ENCODE measurements around the gene VGLL4.
"Not testable (repeated sequence)": the region's sequence is repeated elsewhere in the genome, so short reads cannot be mapped to it uniquely, and the experiment has no call there.

VGLL4 gene

GRCh38 chr3:11643605-11644087 is at the start of gene VGLL4:
Gene VGLL4, minus strand, starts transcription at chr3:11643915. Its CDS starts 397 bp downstream, at chr3:11643518.
- DNase-seq (ENCODE audit: low read depth in 3 of 3) = peak; percentile 39 to 77 (median 55)

- DNase-seq (ENCODE audit: low read depth in 3 of 3) = no peak
Measured at GRCh38 chr3:11692532-11692813, 48.8 kb upstream of the VGLL4 start.

GRCh38 chr3:11691767-11692531 is 48.2 kb upstream of the VGLL4 start:
- no peak for DNase-seq (ENCODE audit: low read depth in 3 of 3)

GRCh38 chr3:11690863-11691766 is 47.4 kb upstream of the VGLL4 start:
- no peak for DNase-seq (ENCODE audit: low read depth in 3 of 3)

GRCh38 chr3:11689749-11690148 is 46.0 kb upstream of the VGLL4 start:
- DNase-seq (ENCODE audit: low read depth in 3 of 3) = no peak

- DNase-seq (ENCODE audit: low read depth in 3 of 3) = not testable (repeated sequence)
Measured at GRCh38 chr3:11684980-11685379, 41.3 kb upstream of the VGLL4 start.

- no peak for DNase-seq (ENCODE audit: low read depth in 3 of 3)
Measured at GRCh38 chr3:11680509-11680908, 36.8 kb upstream of the VGLL4 start.

- no peak for DNase-seq (ENCODE audit: low read depth in 3 of 3)
Measured at GRCh38 chr3:11679964-11680363, 36.2 kb upstream of the VGLL4 start.

GRCh38 chr3:11672363-11672762 is 28.6 kb upstream of the VGLL4 start:
- DNase-seq (ENCODE audit: low read depth in 3 of 3) = no peak

- DNase-seq (ENCODE audit: low read depth in 3 of 3) = no peak
Measured at GRCh38 chr3:11671648-11672100, 28.0 kb upstream of the VGLL4 start.

- DNase-seq (ENCODE audit: low read depth in 3 of 3) = no peak
Measured at GRCh38 chr3:11668243-11669235, 24.8 kb upstream of the VGLL4 start.

GRCh38 chr3:11665331-11665730 is 21.6 kb upstream of the VGLL4 start:
- DNase-seq (ENCODE audit: low read depth in 3 of 3) = no peak

- no peak for DNase-seq (ENCODE audit: low read depth in 3 of 3)
Measured at GRCh38 chr3:11662392-11662990, 18.8 kb upstream of the VGLL4 start.

GRCh38 chr3:11661827-11662226 is 18.1 kb upstream of the VGLL4 start:
- no peak for DNase-seq (ENCODE audit: low read depth in 3 of 3)

- no peak for DNase-seq (ENCODE audit: low read depth in 3 of 3)
Measured at GRCh38 chr3:11661052-11661656, 17.4 kb upstream of the VGLL4 start.

- DNase-seq (ENCODE audit: low read depth in 3 of 3) = no peak
Measured at GRCh38 chr3:11660242-11660641, 16.5 kb upstream of the VGLL4 start.

- no peak for DNase-seq (ENCODE audit: low read depth in 3 of 3)
Measured at GRCh38 chr3:11658180-11658579, 14.5 kb upstream of the VGLL4 start.

GRCh38 chr3:11655196-11655928 is 11.6 kb upstream of the VGLL4 start:
- no peak for DNase-seq (ENCODE audit: low read depth in 3 of 3)

- no peak for DNase-seq (ENCODE audit: low read depth in 3 of 3)
Measured at GRCh38 chr3:11654166-11654565, 10.5 kb upstream of the VGLL4 start.

All from stimulated activated CD4-positive, alpha-beta T cell treated with anti-CD3 and anti-CD28 coated beads, TNF-alpha, amount 100 ng/mL, for 24 hours (primary cell).